ENCODE results near the gene ALKBH5.

Gene ALKBH5

DNA sequence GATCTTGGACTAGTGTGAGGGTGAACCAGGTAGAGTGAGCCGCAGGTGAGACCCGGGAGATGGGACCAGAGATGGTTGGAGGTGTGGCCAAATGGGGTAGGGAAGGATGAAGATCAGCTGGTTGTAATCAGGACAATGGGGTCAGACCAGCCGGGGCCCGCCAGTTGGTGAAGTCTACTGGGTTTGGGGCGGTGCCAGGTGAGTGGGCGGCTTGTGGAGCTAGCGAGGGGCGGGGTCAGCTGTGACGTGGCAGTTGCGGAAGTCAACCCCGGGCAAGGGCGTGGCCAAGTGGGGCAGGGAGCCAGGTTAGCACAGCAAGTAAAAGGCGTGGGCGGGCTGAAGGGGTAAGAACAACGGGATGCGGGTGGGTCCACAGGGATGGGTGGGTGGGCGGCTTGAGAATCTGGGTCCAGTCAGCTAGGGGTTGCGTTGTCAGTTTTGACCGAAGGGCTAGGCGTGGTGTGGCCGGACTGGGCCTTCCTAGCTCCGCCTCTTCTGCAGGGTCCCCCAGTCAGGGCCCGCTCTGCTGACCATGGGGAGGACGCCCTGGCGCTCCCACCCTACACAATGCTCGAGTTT, 25.5 kb upstream of the ALKBH5 start:
- DNase-seq, result peak; percentile 99

DNA sequence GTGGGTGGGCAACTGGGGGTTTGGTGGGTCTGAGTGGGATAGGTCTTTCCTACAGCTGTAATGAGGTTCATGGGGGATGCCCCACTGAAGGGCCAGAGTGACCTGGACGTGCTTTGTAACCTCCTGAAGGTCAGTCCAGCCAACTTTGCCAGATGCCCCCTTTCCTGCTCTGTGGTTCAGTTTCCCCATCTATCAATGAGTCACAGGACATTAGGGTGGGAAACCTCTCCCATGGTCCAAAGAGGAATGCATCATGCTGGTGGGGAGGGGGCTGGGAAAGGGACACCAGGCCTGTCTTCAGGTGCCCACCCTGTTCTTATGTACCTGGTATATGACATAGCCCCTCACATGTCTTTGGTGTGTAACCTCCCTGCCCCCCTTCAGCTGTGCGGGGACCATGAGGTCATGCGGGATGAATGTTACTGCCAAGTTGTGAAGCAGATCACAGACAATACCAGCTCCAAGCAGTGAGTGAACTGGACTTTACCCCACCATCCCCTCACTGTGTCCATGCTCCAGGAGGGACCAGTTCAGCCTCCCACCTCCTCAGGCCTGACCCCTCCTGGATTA, 24.0 kb upstream of the ALKBH5 start:
- DNase-seq, result no peak

DNA sequence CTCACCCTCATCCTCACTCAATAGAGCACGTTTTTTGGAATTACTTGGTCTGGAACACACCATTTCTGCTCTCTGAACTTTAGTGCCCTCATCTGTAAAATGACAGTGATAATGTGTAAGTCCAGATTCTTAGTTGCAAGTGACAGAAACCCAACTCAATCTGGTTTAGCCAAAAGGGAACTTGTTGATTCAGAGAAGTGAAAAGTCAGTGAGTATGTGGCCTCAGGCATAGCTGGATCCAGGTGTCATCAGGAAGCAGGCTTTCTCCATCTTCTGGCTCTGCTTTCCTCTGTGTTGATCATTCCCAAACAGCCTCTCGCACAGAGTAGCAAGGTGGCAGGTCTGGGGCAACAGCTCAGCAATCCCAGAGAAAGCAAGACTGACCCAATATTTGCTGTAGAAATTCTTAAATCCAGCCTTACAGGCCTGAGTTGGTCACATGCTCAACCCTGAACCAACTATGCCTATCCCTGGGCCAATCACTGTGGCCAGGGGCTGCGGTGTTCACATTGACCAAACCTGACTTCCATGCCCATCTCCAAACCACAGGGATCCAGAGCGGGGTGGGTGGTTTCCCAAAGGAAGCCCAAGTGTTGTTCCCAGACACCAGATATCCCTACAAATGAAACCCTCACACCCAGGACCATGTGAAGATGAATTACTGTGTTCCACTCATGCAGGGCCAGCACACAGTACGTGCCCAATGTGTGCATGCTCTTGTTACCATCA, 23.3 kb upstream of the ALKBH5 start:
- DNase-seq, result no peak

DNA sequence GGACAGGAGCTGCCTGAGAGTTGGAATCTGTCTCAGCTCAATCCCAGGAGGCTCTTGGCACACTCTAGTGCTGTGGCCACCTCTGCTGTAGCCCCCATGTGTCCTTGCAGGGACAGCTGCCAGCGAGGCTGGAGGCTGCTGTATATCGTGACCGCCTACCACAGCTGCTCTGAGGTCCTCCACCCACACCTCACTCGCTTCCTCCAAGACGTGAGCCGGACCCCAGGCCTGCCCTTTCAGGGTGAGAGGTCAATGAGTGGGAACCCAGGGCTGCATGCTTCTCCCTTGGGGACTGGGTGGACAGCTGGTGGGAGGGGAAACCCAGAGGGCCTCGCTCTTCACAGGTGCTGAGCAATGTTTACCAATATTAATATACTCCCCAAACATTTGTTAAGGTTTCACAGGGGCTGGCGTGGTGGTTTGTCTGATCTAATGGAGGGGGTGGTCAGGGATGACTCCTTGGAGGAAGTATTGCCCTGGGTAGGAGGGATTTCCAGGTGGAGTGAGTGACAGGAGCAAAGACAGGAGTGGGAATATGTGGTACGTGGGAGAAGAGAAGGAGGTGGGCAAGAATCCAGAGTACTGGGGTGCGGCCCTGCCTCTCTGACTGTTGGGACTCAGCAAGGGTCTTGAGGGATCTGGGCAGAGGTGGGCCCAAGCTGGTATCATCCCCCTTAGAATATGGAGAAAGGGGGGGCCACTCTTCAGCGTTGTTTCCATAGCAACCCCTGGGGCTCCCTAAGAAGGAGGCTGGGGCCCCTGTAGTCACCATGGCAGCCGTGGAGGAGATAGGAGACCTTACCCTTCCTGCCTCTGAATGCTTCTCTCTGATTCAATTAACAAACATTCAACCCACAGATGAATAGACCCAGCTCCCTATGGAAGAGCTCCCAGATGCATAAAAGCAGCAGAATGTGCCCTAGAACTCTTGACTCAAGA, 22.2 kb upstream of the ALKBH5 start:
- DNase-seq, result no peak

DNA sequence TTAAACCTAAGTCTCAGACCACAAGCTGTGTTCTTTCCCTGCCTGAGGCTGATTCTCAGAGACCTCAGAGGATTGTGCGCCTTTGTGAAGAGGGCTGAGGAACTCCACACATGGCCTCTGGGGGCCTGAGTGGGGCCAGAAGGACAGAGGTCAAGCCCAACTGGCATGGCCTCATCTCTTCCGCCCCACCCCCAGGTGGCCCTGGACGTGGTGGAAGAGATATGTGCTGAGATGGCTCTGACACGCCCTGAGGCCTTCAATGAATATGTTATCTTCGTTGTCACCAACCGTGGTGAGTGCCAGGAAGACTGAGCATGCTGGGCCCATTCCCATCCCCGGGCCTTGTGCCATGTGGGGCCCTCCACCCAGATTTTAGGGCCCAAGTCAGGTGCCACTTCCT, 20.1 kb upstream of the ALKBH5 start:
- DNase-seq, result no peak

DNA sequence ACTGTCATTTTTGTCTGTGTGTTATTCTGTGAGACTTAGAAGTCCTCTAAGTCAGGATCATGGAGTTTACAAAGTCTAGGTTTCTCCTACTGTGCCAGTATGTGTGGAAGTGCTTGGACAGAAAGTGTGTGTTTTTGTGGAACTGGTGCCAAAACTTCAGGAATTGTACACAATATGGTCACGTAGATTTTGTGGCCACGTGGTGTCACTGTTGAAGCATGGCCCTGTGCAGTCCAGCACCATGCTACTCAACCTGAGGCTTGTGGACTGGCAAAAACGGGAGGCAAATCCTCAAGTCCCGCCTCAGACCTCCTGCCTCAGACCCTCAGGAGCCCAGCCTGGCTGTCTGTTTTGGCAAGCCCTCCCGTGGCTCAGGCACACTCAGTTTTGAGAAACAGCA, 16.7 kb upstream of the ALKBH5 start:
- DNase-seq, result no peak

DNA sequence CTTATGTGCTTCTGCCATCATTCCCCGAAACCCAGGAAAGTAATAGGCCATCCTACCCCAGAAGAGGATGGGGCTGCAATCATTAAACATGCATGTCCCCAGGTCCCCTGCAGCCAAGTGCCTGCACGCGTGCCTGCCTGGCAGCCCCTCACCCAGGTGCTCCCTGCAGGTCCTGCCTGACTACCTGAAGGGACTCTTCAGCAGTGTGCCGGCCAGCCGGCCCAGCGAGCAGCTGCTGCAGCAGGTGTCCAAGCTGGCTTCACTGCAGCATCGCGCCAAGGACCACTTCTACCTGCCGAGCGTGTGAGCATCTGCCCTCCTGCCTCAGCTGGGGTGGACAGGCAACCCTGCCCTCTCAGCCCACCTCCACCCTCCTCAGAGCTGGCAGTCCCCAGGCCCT, 16.2 kb upstream of the ALKBH5 start:
- no peak for DNase-seq

DNA sequence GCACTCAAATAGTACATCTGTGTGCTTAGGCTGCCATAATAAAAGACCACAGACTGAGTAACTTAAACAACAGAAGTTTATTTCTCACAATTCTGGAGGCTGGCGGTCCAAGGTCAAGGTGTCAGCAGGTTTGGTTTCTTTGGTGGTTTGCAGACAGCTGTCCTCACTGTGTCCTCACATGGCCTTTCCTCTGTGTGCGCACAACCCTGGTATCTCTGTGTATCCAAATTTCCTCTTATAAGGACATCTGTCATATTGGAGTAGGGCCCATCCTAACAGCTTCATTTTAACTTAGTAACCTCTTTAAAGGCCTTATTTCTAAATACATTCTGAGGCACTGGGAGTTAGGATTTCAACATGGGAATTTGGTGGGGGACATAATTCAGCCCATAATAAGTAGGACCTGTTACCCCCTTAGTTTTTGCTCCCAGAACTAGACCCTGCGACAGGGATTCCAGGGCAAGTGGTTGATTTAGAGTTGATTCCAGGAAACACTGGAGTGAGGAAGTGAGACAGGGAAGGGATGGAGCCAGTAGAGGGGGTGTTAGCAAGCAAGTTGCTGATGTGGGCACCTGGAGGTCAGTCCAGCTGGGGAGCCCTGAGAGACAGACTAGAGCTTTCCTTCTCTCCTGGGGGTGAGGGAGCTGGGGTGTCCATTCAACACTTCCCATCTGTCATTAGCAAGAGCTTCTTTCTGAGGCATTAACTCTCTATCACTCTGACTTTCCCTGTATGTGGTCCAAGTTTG, 10.9 kb upstream of the ALKBH5 start:
- DNase-seq, result no peak

DNA sequence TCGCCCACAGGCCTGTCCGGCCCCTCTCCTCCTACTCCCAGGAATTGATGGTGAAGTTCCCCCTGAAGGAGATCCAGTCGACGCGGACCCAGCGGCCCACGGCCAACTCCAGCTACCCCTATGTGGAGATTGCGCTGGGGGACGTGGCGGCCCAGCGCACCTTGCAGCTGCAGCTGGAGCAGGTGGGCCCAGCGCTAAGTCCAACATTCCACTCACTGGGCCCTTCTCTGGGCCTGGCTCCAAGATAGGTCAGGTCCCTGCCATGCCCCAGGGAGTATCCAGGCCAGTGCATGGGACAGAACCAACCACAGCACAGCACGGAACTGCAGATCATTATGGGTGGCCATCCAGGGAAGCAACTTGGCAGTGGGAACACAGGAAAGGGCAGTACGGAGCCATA, 9.9 kb upstream of the ALKBH5 start:
- DNase-seq, result no peak

DNA sequence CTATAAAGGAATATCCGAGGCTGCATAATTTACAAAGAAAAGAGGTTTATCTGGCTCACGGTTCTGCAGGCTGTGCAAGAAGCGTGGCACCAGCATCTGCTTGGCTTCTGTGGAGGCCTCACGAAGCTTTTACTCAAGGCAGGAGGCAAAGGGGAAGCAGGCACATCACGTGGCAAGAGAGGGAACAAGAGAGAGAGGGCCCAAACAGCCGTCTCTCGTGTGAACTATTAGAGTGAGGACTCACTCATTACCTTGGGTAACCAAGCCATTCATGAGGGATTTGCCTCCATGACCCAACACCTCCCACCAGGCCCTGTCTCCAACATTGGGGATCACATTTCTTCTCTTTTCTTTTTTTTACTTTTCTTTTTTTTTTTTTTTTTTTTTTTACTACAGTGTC, 7.5 kb upstream of the ALKBH5 start:
- DNase-seq, result no peak

DNA sequence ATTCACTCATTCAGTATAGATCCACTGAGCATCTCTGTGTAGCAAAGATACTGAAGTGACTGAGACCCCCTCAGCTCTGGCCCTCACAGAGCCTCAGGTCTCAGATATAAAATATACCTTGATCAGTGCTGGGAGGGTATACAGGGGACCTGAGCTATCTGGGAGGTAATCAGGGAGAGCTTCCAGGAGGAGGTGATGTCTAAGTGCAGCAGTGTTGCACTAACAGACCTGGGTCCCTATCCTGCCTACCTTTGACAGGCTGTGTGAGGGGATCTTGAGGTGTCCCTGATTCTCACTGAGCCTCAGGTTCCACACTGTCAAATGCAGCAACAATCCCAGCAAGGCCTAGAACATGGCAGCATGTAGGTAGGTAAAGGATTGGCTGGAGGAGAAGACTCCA, 6.5 kb upstream of the ALKBH5 start:
- no peak for DNase-seq

DNA sequence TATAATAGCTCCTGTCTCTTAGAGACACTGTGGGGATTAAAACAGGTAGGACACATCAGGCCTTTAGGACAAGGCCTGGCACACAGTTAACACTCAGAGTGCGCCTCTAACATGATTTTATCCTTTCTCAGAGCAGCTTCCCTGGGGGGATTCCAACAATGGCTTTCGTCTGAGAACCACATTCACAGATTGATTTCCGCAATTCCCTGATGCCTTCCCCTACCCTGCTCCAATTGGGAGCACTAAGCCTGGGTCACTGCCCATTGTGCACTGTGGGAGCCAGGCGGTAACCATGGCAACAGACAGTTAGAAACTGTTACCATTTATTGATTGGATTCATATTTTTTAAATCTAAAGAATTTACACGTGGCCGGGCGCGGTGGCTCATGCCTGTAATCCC, 5.9 kb upstream of the ALKBH5 start:
- DNase-seq, result no peak

DNA sequence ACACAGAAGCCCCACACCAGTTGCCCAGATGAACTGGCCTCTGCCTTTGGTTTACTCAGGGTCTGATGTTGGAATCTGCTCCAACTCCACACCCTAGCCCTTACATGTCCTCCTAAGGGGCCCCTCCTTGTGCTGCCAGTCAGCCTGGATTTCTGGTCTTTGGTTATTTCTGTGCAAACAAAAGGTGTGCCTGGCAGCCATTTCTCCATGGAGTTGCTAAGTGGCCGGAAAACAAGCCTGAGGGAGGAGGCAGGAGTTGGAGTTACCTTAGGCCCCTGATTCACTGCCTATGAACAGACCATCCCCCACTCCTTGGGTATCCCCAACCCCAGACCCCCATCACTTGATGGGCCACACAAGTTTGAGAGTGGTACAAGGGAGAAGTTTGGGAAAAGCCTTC, 4.4 kb upstream of the ALKBH5 start:
- no peak for DNase-seq

DNA sequence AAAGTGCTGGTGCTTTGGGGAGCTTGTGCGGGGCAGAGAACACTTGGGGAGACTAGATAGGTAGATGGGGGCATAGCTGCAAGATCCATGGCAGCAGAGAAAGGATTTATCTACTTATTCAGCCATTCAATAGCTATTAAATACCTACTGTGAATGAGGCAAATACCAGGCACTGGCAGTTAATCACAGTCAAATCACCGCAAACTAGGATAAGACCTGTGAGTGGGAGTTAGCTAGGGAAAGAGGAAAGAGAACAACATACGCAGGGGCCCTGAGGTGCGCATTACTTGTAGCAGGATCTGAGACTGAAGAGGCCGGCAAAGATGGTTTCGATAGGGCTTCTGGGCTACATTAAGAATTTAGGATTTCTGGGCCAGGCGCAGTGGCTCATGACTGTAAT, 3.8 kb upstream of the ALKBH5 start:
- no peak for DNase-seq

DNA sequence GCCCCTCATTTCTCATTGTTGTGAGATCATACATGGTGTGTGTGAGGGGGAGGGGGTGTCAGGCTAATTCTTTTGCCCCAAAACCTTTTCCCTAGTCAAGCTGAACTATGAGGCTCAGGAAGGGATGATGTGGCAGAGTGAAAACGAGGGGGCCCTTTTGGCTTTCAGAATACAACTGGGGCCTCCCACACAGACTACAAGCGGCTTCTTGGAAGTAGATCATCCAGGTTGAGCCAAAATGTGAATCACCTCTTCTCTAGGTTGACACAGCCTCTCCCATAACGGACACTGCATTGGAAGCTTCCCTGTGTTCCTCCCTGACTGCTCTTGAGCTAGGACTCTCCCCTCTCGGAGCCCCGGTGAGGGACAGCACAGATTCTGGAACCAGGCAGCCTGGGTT, 2.3 kb upstream of the ALKBH5 start:
- DNase-seq, result no peak

DNA sequence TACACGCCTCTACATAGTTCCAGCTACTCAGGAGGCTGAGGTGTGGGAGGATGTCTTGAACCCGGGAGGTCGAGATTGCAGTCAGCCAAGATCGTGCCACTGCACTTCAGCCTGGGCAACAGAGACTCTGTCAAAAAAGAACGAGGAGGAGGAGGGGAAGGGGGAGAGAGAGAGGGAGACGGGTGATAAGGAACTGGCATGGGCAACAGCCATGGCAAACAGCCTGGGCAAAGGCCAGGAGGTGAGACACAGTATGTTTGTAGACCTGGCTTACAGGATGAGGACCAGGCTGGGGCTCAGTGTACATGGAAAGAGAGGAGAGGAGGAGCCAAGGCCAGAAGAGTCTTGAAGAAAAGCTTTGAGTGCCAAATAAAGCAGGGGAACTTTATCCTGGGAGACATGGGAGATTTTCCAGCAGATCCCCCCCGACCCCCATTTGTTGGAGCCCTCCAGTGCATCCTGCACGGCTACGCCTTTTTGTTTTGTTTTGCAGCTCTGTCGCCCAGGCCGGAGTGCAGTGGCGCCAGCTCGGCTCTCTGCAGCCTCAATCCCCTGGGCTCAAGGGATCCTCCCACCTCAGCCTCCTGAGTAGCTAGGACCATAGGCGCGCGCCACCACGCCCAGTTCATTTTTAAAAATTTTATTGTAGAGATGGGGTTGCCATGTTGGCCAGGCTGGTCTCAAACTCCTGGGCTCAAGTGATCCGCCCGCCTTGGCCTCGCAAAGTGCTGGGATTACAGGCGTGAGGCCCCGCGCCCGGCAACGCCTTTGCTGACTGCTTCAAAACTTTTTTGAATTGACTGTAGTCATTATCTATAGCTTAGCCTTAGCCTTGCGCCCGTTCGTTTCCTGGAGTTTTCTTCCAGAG, 1.3 kb upstream of the ALKBH5 start:
- no peak for DNase-seq

DNA sequence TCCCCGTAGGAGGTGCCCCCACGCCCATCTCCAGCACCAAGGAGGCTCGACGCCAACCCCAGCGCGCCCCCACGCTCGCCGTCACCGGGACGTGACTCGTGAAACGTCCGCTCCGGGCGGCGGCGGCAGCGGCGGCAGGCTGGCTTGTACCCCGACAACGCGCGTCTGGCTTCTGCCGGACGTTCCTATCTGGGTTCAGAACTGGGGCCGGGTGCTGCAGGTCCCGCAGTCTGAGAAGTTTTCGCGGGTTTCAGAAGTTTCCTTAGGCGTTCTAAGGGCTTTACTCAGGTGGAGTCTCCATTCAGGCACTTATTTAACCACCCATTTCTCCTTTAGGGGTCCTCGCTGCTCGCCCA, 672 bp upstream of the ALKBH5 start:
- peak; percentile 89 for DNase-seq

DNA sequence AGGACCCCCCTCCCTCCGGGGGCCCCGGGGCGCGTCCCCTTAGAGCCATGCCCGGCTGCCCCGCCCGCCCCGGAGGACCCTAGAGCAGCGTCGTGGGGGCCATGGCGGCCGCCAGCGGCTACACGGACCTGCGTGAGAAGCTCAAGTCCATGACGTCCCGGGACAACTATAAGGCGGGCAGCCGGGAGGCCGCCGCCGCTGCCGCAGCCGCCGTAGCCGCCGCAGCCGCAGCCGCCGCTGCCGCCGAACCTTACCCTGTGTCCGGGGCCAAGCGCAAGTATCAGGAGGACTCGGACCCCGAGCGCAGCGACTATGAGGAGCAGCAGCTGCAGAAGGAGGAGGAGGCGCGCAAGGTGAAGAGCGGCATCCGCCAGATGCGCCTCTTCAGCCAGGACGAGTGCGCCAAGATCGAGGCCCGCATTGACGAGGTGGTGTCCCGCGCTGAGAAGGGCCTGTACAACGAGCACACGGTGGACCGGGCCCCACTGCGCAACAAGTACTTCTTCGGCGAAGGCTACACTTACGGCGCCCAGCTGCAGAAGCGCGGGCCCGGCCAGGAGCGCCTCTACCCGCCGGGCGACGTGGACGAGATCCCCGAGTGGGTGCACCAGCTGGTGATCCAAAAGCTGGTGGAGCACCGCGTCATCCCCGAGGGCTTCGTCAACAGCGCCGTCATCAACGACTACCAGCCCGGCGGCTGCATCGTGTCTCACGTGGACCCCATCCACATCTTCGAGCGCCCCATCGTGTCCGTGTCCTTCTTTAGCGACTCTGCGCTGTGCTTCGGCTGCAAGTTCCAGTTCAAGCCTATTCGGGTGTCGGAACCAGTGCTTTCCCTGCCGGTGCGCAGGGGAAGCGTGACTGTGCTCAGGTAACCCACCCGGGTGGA, 759 bp downstream of the ALKBH5 start:
- DNase-seq, result peak; percentile 74

DNA sequence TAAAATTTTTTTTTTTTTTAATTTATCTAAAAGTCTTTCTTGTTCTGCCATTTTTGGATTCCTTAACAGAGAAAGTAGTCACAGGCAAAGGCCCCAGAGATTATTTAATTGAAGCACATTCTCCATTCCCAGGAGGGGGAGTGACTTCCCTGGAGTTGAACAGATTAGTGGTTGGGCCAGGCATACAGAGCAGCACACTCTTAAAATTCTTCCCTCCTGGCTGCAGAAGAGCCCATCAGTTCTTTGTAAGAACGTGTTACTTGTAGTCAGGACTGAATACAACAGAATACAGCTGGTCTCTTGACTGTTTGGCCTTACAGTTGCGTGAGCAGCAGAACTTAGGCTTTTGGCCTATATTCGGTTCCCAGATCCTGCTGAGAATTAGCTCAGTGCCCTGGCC, 1.8 kb downstream of the ALKBH5 start:
- DNase-seq, result no peak

DNA sequence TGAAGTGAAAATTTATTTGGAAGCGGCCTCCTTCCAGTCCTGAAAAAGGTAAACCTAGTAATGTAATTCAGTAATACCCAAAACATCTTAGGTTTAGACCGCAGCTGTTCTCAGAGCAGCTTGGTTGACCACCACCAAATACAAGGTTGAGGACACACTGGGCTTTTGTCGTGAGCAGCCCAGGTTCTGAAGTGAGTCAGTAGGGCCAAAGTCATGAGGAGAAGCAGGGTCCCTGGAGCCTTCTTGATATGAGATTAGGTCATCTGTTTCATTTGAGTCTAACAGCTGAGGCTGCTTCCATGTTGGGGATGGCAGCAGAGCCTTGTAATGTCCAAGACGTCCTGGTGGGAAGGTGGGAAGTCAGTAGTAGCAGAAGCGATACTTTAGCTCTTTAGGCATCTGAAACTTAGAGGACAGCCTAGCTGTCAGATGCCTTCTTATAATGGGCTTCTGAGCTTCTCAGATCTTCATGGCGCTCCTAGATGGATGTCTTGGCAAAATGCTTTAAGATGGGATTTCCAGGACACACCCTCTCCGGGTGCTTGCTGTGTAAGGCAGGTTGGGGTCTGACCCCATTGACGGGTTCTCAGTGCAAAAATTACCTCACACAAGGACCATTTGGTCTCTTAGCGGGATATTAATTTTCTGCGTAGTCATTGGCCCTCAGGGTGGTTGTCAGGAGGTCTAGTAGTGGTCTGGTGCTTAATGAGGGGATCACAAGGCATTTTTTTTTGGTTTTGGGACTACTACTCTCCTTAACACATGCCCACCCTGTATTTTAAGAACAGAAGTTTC, 2.4 kb downstream of the ALKBH5 start:
- no peak for DNase-seq

All from CD4-positive, alpha-beta T cell treated with Interleukin-17A for 4 hours (primary cell).